HFFc6 (cell line): ENCODE data around the gene NIPBL. TPM values are rescaled to one million over a fixed set of nuclear protein-coding genes. Genes with fewer than 3 reads are reported as not detected.

Experiments
- DNase-seq: peaks from one replicate; pipeline ENCODE4 v3.0.0-alpha.2; 2018
- H3K27ac Mint-ChIP-seq: 2 replicates; pipeline ENCODE4 v1.8.0; 2020; ENCODE audit warnings: mild to moderate bottlenecking, mixed read lengths
- H3K27me3 Mint-ChIP-seq: 2 replicates; pipeline ENCODE4 v1.8.0; 2021; ENCODE audit warnings: mild to moderate bottlenecking, moderate library complexity, mixed read lengths; ENCODE audit not compliant: insufficient read depth
- H3K36me3 Mint-ChIP-seq: 2 replicates; pipeline ENCODE4 v1.8.0; 2021; ENCODE audit warnings: low read depth, mixed read lengths
- H3K4me1 Mint-ChIP-seq: 2 replicates; pipeline ENCODE4 v1.8.0; 2020; ENCODE audit warnings: low read depth, mixed read lengths
- H3K4me3 Mint-ChIP-seq: 2 replicates; pipeline ENCODE4 v1.8.0; 2020; ENCODE audit warnings: mild to moderate bottlenecking, moderate library complexity, mixed read lengths
- H3K9me3 Mint-ChIP-seq: 2 replicates; pipeline ENCODE4 v1.8.0; 2020; ENCODE audit warnings: mild to moderate bottlenecking, mixed read lengths
- total RNA-seq, 6 experiments: library from RNA; stranded (reverse); fragmentation: NEBNext Ultra II Directional; extraction: Animal tissue kit (Norgen Biotek cat#: 25700); gene quantifications; 2 replicates in 1 of 6; 3 replicates in 5 of 6; pipeline ENCODE4 v1.2.3, GENCODE V29; 2021
- TF ChIP-seq, protein P1 (sequence below): fragments of 200-600 bp; sonication (generic); IDR thresholded peaks from 2 replicates; pipeline ENCODE4 v1.5.0; 2021; ENCODE audit warnings: antibody characterized with exemption, mild to moderate bottlenecking

The NIPBL gene
- total RNA-seq, 6 experiments from 2014 or later = 31.6 to 35.7 (median 32.6) TPM

DNA sequence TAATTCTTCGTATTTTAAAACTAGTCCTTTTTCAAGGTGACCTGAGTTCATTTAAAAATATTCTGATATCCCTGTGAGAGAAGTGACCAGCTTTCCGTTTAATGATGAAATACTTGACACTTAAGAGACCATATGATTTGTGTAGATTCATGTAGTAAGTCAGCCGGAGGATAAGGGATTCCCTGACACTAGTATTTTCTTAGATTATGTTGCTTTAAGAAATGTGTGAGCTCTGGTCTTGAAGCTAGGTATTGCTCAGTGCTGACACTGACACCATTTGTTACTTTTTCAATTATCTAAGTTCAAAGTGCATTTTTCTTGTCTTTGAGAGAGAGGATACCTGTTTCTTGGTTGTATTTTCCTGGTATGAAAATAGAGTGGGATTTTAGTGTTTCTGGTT, 4.2 kb downstream of the NIPBL start:
- TF ChIP-seq, protein P1, sequence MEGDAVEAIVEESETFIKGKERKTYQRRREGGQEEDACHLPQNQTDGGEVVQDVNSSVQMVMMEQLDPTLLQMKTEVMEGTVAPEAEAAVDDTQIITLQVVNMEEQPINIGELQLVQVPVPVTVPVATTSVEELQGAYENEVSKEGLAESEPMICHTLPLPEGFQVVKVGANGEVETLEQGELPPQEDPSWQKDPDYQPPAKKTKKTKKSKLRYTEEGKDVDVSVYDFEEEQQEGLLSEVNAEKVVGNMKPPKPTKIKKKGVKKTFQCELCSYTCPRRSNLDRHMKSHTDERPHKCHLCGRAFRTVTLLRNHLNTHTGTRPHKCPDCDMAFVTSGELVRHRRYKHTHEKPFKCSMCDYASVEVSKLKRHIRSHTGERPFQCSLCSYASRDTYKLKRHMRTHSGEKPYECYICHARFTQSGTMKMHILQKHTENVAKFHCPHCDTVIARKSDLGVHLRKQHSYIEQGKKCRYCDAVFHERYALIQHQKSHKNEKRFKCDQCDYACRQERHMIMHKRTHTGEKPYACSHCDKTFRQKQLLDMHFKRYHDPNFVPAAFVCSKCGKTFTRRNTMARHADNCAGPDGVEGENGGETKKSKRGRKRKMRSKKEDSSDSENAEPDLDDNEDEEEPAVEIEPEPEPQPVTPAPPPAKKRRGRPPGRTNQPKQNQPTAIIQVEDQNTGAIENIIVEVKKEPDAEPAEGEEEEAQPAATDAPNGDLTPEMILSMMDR = no peak
- Mint-ChIP-seq H3K36me3 (peaks cover 18% of the 10 kb centered on the region), H3K4me1 (peaks cover 44% of the 10 kb centered on the region), H3K4me3 (no peak overlapping the region; the same call in 1 of the 2 replicates), H3K9me3 (no peaks in the 10 kb centered on the region), H3K27me3 (no peaks in the 10 kb centered on the region; the same call in 1 of the 2 replicates), H3K27ac (no peak overlapping the region)
- DNase-seq = no peak

DNA sequence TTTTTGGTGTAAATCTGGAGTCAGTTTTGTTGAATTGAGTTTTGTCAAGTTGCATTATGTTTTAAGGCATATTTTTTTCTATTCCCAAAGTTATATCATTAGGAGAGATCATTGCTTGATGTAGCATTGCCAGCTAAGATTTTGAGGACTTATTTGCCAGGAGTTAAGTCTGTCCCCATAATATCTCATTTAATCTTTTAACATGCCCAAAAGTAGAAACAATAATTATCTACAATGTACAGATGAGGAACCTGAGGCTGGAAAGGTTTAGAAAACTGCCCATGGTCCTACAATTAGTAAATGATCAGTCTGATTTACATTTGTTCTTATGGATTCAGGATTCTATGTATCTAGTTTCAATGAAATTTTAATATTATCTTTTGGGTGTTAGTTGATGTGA, 4.7 kb downstream of the NIPBL start:
- Mint-ChIP-seq H3K27ac (no peak overlapping the region), H3K36me3 (peaks cover 14% of the 10 kb centered on the region), H3K27me3 (no peaks in the 10 kb centered on the region; the same call in 1 of the 2 replicates), H3K4me1 (peaks cover 44% of the 10 kb centered on the region), H3K4me3 (no peak overlapping the region), H3K9me3 (no peaks in the 10 kb centered on the region)
- DNase-seq = no peak
- TF ChIP-seq, protein P1 = no peak

DNA sequence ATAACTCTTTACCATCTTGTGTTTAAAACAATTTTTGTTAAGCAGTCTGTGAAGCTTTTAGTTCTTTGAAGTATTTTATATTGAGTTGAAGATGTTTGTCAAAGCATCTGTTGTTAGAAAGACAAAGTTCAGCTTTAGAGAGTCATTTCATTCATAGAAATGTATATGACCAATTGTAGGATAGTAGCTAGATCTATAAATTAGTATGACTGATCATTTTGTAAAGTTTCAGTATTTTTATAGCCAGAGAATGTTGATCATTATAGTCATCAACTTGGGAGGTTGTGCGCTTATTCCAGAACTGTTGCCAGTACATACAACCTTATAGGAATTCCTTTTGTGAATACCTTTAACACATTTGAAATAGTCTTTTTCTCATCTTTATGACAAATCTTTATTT, 5.2 kb downstream of the NIPBL start:
- DNase-seq = no peak
- H3K27ac Mint-ChIP-seq = no peak overlapping the region
- H3K27me3 Mint-ChIP-seq = no peaks in the 10 kb centered on the region; the same call in 1 of the 2 replicates
- peaks cover 14% of the 10 kb centered on the region for H3K36me3 Mint-ChIP-seq
- H3K9me3 Mint-ChIP-seq = no peaks in the 10 kb centered on the region
- TF ChIP-seq, protein P1 = no peak
- H3K4me3 Mint-ChIP-seq = no peak overlapping the region
- peaks cover 47% of the 10 kb centered on the region for H3K4me1 Mint-ChIP-seq

DNA sequence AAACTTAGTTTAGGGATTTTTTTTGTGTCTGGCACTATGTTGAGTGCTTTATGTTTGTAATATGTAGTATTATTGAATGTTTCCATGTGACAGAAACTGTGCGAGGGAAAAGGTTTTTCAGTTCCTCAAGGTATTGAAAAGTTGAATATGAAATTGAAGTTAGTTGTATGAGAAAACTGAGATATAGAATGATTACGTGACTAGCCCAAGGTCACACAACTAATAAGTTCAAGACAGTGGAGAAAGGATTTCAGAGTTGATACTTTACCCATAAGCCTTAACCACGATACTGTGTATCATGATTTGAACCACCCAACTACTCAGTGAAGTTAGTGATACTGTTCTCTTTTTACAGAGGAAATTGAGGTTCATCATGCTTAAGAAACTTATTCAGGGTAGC, 5.7 kb downstream of the NIPBL start:
- TF ChIP-seq, protein P1 = no peak
- H3K36me3 Mint-ChIP-seq = peaks cover 14% of the 10 kb centered on the region
- no peaks in the 10 kb centered on the region for H3K9me3 Mint-ChIP-seq
- no peak for DNase-seq
- H3K27me3 Mint-ChIP-seq = no peaks in the 10 kb centered on the region; the same call in 1 of the 2 replicates
- no peak overlapping the region for H3K4me3 Mint-ChIP-seq
- peaks cover 49% of the 10 kb centered on the region for H3K4me1 Mint-ChIP-seq
- H3K27ac Mint-ChIP-seq = no peak overlapping the region

DNA sequence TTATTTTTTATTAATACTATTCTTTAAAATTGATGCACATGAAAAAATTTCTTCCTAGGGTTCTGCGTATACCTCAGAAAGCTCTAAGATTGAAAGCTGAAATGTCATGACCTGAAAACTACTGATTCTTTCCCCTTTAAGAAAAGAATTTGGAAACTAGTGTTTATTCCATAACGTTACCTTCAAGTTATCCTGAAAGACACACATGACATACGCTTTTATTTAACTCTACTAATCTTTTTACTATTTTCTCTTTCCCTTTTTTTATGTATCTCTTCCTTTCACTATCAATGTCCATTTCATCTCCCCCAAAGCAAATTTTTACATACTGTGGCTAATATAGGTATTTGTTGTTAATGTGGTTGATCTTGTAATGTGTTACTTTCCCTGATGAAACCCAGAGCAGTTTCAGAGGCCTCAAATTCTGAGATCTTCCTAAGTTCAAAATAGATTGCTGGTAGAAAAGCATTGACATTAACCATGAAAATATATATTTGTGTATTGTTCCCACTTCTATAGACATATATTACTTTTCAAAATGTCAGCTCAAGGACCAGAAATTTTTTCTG, 7.4 kb downstream of the NIPBL start:
- no peaks in the 10 kb centered on the region for H3K9me3 Mint-ChIP-seq
- no peak for DNase-seq
- H3K4me3 Mint-ChIP-seq = no peak overlapping the region
- peaks cover 47% of the 10 kb centered on the region for H3K4me1 Mint-ChIP-seq
- 0 out of 2 replicates have a peak, but pooled peaks cover 4% of the 10 kb centered on the region for H3K36me3 Mint-ChIP-seq
- no peak overlapping the region for H3K27ac Mint-ChIP-seq
- no peaks in the 10 kb centered on the region for H3K27me3 Mint-ChIP-seq
- TF ChIP-seq, protein P1 = no peak
